Measurements from ENCODE around the gene MAJIN.

Gene MAJIN

DNA sequence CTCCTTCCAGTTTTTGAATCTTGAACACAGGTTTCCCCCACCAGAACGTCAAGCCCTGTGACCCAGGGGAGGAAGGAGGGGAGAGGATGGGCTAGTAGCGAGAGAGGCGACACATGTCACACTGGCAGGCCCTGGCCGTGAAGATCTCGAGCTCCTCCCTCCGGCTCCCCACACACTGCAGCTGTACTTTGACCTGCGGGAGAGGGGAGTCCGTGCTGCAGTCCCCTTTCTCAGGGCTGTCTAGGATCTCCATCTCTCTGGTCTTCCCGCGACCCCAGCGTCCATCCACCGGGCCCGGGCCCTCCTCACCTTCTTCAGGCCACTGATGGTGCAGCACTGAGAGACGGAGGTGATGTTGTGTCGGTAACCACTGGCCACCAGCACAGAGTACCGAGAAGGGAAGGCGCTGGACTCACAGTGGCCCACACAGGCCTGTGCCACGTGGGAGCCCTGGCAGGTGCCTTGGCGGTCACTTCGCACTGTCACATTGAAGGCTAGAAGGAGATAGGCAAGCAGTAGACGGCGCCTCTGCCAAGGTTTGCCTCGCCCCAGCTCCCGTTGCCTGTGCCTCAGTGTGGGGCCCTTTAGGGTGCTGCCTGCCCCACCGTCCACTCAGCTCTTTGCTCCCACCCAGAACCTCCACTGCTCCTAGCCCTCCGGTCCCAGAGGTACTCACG lies 37.1 kb downstream of the MAJIN start:
- H3K27ac ChIP-seq: no peak overlapping the region
- no peak overlapping the region for H3K4me3 ChIP-seq

- H3K27ac ChIP-seq: no peak overlapping the region
- H3K4me3 ChIP-seq: no peak overlapping the region
These were observed 37.8 kb downstream of the MAJIN start for GRCh38 chr11:64933935-64934681.

- no peak overlapping the region for H3K4me3 ChIP-seq
- no peak overlapping the region for H3K27ac ChIP-seq
These were observed 38.5 kb downstream of the MAJIN start for GRCh38 chr11:64933213-64933934.

DNA sequence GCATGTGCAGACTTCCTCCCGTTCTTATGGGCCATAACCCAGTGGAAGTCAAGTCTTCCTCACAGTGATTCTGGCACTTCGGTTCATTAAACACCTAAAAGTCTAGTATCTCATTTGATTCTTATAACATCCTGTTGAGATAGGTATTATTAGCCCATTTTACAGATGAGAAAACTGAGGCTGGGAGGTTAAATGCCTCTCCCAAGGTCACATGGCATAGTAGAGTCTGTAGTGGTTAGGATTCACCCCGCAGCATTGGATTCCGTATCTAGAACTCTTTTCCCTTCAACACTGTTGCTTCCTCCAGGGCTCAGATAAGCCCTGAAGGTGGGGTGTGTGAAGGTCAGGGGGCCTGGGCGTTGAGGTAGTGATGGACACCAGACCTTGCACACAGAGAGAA lies 39.6 kb downstream of the MAJIN start:
- no peak overlapping the region for H3K27ac ChIP-seq
- no peak overlapping the region for H3K4me3 ChIP-seq

- H3K4me3 ChIP-seq: no peak overlapping the region
- H3K27ac ChIP-seq: no peak overlapping the region
These were observed 40.6 kb downstream of the MAJIN start for GRCh38 chr11:64931290-64931689.

GRCh38 chr11:64930340-64930739 lies 41.6 kb downstream of the MAJIN start:
- H3K27ac ChIP-seq: no peak overlapping the region
- no peak overlapping the region for H3K4me3 ChIP-seq

DNA sequence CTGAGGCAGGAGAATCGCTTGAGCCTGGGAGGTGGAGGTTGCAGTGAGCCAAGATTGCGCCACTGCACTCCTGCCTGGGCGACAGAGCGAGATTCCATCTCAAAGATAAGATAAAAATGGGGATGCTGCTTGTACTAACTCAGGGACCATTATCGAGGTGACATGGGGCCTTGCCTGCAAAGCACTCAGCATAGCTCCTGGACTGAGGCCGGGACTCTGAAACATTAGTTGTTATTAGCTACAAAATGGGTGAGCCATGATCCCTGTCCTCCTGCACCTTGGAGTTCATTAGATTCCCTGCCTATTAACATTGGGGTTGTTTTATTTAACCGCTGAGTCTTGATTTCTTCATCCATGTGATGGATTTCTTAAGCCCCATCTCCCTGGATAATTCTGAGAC lies 42.3 kb downstream of the MAJIN start:
- no peak overlapping the region for H3K4me3 ChIP-seq
- no peak overlapping the region for H3K27ac ChIP-seq

GRCh38 chr11:64928957-64929356 lies 43.0 kb downstream of the MAJIN start:
- no peak overlapping the region for H3K27ac ChIP-seq
- H3K4me3 ChIP-seq: no peak overlapping the region

- H3K4me3 ChIP-seq: no peak overlapping the region
- H3K27ac ChIP-seq: no peak overlapping the region
These were observed 45.2 kb downstream of the MAJIN start for GRCh38 chr11:64926689-64927088.

DNA sequence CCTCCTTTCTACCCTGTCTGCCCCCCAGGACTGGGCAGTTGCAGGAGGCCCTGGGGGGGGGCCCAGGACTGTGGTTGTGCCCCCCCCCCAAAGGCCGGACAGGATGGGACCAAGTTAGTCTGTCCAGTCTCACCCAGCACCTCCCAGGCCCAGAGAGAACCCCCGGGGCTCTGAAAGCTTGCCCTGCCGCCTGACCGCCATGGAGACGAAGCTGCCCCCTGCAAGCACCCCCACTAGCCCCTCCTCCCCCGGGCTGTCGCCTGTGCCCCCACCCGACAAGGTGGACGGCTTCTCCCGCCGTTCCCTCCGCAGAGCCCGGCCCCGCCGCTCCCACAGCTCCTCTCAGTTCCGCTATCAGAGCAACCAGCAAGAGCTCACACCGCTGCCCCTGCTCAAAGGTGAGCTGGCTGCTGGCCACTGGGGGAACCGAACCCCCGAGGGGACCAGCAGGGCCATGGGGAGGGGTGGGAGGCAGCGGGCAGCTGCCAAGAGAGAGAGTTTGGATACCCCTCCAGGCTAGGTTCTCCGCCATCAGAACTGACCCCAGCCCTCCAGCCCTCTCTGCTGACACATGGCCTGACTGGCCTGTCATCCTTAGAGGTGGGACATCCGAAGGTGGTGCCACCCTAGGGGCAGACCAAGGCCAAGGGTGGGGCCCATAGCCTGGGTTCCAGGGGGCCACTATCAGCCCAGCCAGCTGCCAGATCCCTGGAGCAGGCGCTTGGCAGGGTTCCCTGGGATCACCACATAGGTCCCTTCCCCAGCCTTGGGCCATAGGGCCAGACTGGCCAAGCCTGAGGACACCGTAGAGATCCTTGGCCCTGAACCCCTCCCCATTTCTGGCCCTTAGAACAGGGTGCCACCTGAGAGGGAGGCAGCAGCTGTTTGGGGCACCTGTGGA lies 46.1 kb downstream of the MAJIN start:
- Histone ChIP-seq H3K4me3 (peak overlapping the region; percentile 67 to 99 (median 92)), H3K27ac (peak overlapping the region in 8 of 21 experiments; percentile 6 to 95 (median 92))

DNA sequence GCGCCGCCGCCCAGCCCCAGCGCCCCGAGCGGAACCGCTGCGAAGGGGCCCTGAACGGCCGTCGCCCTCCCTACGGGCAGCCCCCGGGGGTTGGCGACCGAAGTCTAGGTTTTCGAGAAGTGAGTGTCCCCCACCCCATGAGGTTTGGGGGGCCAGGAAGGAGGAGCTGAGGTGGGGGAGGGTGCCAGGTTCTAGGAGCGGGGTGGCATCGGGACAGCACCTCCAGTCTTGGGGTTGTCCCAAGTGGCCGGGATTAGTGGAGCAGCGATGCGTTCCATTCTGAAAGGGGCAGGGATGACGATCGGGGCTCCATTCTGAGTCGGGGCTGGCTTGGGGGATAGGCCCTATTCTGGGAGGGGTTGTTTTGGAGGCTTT lies 47.0 kb downstream of the MAJIN start:
- Histone ChIP-seq H3K4me3 (peak overlapping the region; percentile 67 to 99 (median 92)), H3K27ac (peak overlapping the region; percentile 32 to 98 (median 94))

- H3K4me3 ChIP-seq: peak within 1 kb of the TSS; percentile 67 to 99 (median 92)
- peak within 1 kb of the TSS; percentile 54 to 98 (median 94) for H3K27ac ChIP-seq
These were observed 47.7 kb downstream of the MAJIN start, which contains the start of gene PPP2R5B for GRCh38 chr11:64923944-64924909. PPP2R5B (plus strand) TSS chr11:64924689; CDS start chr11:64925735, 1,046 bp downstream.

DNA sequence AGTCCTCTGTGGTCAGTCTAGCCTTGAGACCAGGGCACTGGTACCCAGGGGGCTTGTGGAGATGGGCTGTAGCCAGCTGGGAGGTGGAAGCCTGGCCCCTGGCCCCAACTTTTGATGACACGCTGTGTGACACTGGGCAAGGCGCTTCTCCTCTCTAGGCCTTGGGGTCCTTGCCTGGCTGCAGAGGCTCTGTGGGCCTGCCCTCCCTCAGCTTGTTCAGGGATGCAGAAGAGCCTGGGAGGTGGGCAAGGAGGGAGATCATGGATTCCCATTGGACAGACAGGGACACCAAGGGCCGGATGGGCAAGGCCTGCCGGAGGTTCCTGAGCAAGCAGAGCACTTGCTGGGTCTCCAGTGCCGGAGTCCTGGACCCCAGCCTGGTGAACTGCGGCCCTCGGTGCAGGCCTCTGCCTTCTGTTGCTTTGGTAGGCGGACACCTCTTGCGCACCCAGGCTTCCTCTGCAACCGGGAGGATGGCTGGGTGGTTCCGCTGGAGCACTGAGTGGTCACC lies 48.7 kb downstream of the MAJIN start:
- H3K4me3 ChIP-seq: no peak overlapping the region
- peak overlapping the region in 7 of 21 experiments; percentile 14 to 96 (median 94) for H3K27ac ChIP-seq

DNA sequence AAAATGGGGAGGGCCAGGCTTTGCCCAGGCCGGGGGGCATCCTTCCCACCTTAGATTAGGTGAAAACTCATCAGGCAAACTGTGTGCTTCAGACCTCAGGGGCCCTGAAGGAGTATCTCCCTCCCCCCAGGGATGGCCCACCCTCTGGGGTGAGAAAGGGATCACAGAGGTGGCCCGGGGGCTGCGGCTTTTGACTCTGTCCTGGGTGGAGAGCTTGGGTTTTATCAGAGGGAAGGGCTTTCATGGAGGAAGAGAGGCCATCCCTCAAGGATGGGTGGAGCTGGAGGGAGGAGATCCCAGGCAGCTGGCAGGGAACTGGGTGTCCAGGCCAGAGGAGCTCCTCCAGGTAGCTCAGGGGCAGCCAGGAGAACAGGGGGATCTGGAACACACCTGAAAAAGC lies 50.5 kb downstream of the MAJIN start:
- Histone ChIP-seq H3K27ac (no peak overlapping the region), H3K4me3 (no peak overlapping the region)

DNA sequence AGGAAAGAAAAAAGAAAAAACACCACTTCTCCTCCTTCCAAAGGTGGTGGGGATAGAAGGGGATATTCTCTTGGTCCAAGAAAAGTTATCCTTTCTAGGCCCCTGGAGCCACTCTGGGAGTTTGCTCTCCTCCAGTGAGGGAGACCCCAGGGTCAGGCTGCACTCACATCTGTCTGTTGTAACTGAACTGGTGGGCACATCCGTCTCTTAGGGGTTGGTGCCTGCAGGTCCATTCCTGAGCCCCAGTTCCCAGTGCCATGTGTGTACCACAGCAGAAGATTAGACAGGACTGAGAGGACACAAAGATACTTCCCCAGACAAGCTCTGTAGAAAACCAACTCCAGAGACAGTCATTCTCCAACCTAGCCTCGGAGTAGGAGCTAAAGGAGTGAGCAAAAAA lies 51.8 kb downstream of the MAJIN start:
- Histone ChIP-seq H3K4me3 (no peak overlapping the region), H3K27ac (no peak overlapping the region)

GRCh38 chr11:64919627-64920026 lies 52.3 kb downstream of the MAJIN start:
- Histone ChIP-seq H3K27ac (no peak overlapping the region), H3K4me3 (no peak overlapping the region)

DNA sequence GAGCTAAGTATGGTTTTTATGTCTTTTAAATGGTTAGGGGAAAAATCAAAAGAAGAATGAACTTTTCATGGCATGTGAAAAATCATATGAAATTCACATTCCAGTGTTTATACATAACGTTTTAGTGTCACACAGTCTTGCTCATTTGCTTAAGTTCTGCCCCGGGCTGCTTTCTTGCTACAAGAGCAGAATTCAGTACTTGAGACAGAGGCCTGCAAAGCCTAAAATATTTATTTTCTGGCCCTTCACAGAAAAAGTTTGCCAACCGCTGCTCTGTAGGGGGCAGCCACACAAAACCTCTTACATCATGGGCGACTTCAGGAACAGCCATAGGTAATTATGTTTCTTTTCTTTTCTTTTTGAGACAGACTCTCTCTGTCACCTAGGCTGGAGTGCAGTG lies 53.9 kb downstream of the MAJIN start:
- Histone ChIP-seq H3K27ac (peak overlapping the region in 20 of 21 experiments; percentile 1 to 91 (median 62)), H3K4me3 (peak overlapping the region in 6 of 7 experiments; percentile 16 to 87 (median 28))

DNA sequence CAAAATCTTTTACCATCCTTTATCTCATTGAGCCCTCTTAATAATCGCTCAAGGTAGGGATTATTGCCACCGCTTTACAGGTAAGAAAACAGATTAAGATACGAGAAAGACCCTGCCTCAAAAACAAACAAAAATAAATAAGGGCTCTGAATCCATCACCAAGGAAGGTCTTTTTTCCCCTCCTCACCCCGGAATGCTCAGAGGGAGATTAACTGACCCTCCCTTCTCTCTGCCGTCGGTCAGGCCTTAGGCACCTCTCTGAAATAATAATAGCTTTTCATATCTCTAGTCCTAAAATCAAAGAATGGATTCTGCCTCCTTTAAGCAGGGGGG lies 54.3 kb downstream of the MAJIN start:
- Histone ChIP-seq H3K27ac (peak overlapping the region in 20 of 21 experiments; percentile 1 to 91 (median 65)), H3K4me3 (peak overlapping the region; percentile 16 to 87 (median 29))

Measured in skin epidermis (tissue), 12 donors.